SK-N-SH (cell line): ENCODE measurements around the gene BBS2. TPM values are rescaled to one million over a fixed set of nuclear protein-coding genes. Genes with fewer than 3 reads are reported as not detected.

Source experiments
- CTCF ChIA-PET: fragments of 300-600, 350-600 bp; formaldehyde crosslinking; extraction: SDS; loops from one replicate; lab custom pipeline; 2021; lab: Yijun Ruan, JAX
- POLR2A ChIA-PET: fragments of 350-600 bp; sonication (Branson Sonifier 250); formaldehyde crosslinking; extraction: SDS; loops from one replicate; lab custom pipeline; 2020; ENCODE audit warnings: antibody characterized with exemption, inconsistent platforms; lab: Yijun Ruan, JAX
- DNase-seq: peaks from one replicate; pipeline ENCODE4 v3.0.0; 2012
- H2AFZ ChIP-seq: fragments of 200-600 bp; sonication (generic); 2 replicates; pipeline ENCODE4 v1.8.1; 2016; ENCODE audit warnings: antibody characterized with exemption, mild to moderate bottlenecking, low read depth
- H3F3A ChIP-seq: fragments of 200-600 bp; sonication (generic); replicated peaks from 2 replicates; pipeline ENCODE3; 2016; ENCODE audit warnings: antibody characterized with exemption, mild to moderate bottlenecking; ENCODE audit not compliant: insufficient read depth
- H3K27ac ChIP-seq, 2 experiments: fragments of 200-500 bp in 1 of 2; fragments of 200-600 bp in 1 of 2; sonication (Bioruptor generic) in 1 of 2; sonication (generic), shearing (Covaris generic) in 1 of 2; 2 replicates each; pipeline versions ENCODE4 v1.5.1 to v1.6.1; 2014 to 2016; ENCODE audit warnings: low read depth in 2 of 2, inconsistent platforms in 1 of 2, low read length in 1 of 2, mild to moderate bottlenecking in 1 of 2, mixed read lengths in 1 of 2
- H3K27me3 ChIP-seq: fragments of 200-600 bp; sonication (generic), shearing (Covaris generic); 2 replicates; pipeline ENCODE4 v1.6.1; 2016; ENCODE audit warnings: mixed run types; ENCODE audit not compliant: insufficient read depth
- H3K36me3 ChIP-seq, 2 experiments: fragments of 200-500 bp in 1 of 2; fragments of 200-600 bp in 1 of 2; sonication (Bioruptor generic) in 1 of 2; sonication (generic) in 1 of 2; replicated peaks in 1 of 2; 2 replicates each; pipeline versions ENCODE3 to v1.5.1; 2014 to 2016; ENCODE audit warnings: low read length in 1 of 2, mild to moderate bottlenecking in 1 of 2; ENCODE audit not compliant: insufficient read depth in 2 of 2, control insufficient read depth in 1 of 2
- H3K4me1 ChIP-seq, 2 experiments: fragments of 200-500 bp in 1 of 2; fragments of 200-600 bp in 1 of 2; sonication (Bioruptor generic) in 1 of 2; sonication (generic), shearing (Covaris generic) in 1 of 2; 2 replicates each; pipeline versions ENCODE4 v1.5.1 to v1.6.1; 2014 to 2016; ENCODE audit warnings: low read depth in 1 of 2, low read length in 1 of 2, mixed run types in 1 of 2; ENCODE audit not compliant: insufficient read depth in 2 of 2, control insufficient read depth in 1 of 2
- H3K4me2 ChIP-seq: fragments of 200-600 bp; sonication (generic), shearing (Covaris generic); 2 replicates; pipeline ENCODE4 v1.6.1; 2017; ENCODE audit warnings: mixed run types
- H3K4me3 ChIP-seq, 2 experiments: fragments of 200-500 bp in 1 of 2; fragments of 200-600 bp in 1 of 2; sonication (Bioruptor generic) in 1 of 2; sonication (generic), shearing (Covaris generic) in 1 of 2; 2 replicates each; pipeline versions ENCODE4 v1.5.1 to v1.8.1; 2014 to 2016; ENCODE audit warnings: low read depth in 2 of 2, inconsistent platforms in 1 of 2, low read length in 1 of 2, mild to moderate bottlenecking in 1 of 2, mixed read lengths in 1 of 2, moderate library complexity in 1 of 2
- H3K79me2 ChIP-seq: fragments of 200-600 bp; sonication (generic); 2 replicates; pipeline ENCODE4 v1.8.1; 2017; ENCODE audit warnings: mild to moderate bottlenecking; ENCODE audit not compliant: insufficient read depth
- H3K9ac ChIP-seq: fragments of 200-600 bp; sonication (generic); 2 replicates; pipeline ENCODE4 v1.6.1; 2017; ENCODE audit warnings: mixed run types
- H3K9me2 ChIP-seq: fragments of 200-600 bp; sonication (generic); 2 replicates; pipeline ENCODE4 v1.6.1; 2017; ENCODE audit warnings: mixed run types
- H3K9me3 ChIP-seq: fragments of 200-600 bp; sonication (generic); 2 replicates; pipeline ENCODE4 v1.6.1; 2017; ENCODE audit warnings: mixed run types, mild to moderate bottlenecking, moderate library complexity
- H4K20me1 ChIP-seq: fragments of 200-600 bp; sonication (generic); 2 replicates; pipeline ENCODE4 v1.6.1; 2017; ENCODE audit warnings: mild to moderate bottlenecking, mixed run types; ENCODE audit not compliant: insufficient read depth
- EZH2phosphoT487 ChIP-seq: fragments of 200-600 bp; sonication (generic); IDR thresholded peaks from 2 replicates; pipeline ENCODE4 v1.6.1; 2017; ENCODE audit warnings: low read depth, mixed run types, mild to moderate bottlenecking, antibody characterized with exemption, moderate library complexity, borderline replicate concordance
- FOXM1 ChIP-seq: IDR thresholded peaks from 2 replicates; pipeline ENCODE4 v1.4.0; 2012; ENCODE audit warnings: low read depth, mild to moderate bottlenecking
- MEF2A ChIP-seq: IDR thresholded peaks from 2 replicates; pipeline ENCODE4 v1.4.0; 2012; ENCODE audit warnings: low read depth, borderline replicate concordance
- MXI1 ChIP-seq: IDR thresholded peaks from 2 replicates; pipeline ENCODE4 v1.6.1; 2012; ENCODE audit warnings: mild to moderate bottlenecking, low read depth, low read length, improper control_type of control experiment
- NFIC ChIP-seq: IDR thresholded peaks from 2 replicates; pipeline ENCODE4 v1.4.0; 2012; ENCODE audit warnings: borderline replicate concordance
- RXRA ChIP-seq: IDR thresholded peaks from 2 replicates; pipeline ENCODE4 v1.4.0; 2012; ENCODE audit warnings: low read depth, mild to moderate bottlenecking, borderline replicate concordance
- SIN3A ChIP-seq: IDR thresholded peaks from 2 replicates; pipeline ENCODE4 v1.6.1; 2012; ENCODE audit warnings: low read depth, mild to moderate bottlenecking, low read length, moderate library complexity, borderline replicate concordance
- TAF1 ChIP-seq: IDR thresholded peaks from 2 replicates; pipeline ENCODE4 v1.6.1; 2012; ENCODE audit warnings: low read depth, mild to moderate bottlenecking, low read length, moderate library complexity, borderline replicate concordance
- TEAD4 ChIP-seq: IDR thresholded peaks from 2 replicates; pipeline ENCODE4 v1.4.0; 2012; ENCODE audit warnings: mild to moderate bottlenecking, borderline replicate concordance; ENCODE audit not compliant: insufficient read depth
- WGBS: methylation state at CpG from one replicate; pipeline ENCODE4 v1.1.6; 2017; ENCODE audit warnings: low lambda C conversion rate; 5-methylcytosine and 5-hydroxymethylcytosine counted together
- polyA plus RNA-seq, 3 experiments: library from polyadenylated mRNA; depleted of rRNA; stranded (reverse); fragments of >200 nt; gene quantifications; 2 replicates each; pipeline ENCODE4 v1.2.3, GENCODE V29; 2012
- TF ChIP-seq, protein P1 (sequence below): IDR thresholded peaks from 2 replicates; pipeline ENCODE4 v1.4.0; 2012; ENCODE audit warnings: low read depth, borderline replicate concordance

The BBS2 gene
- polyA plus RNA-seq, 1 of the 3 experiments (the other 2 are of a cell fraction): 74.3 TPM

GRCh38 chr16:56551796-56552738 is 32.2 kb upstream of the BBS2 start:
- Histone ChIP-seq H3K9ac (no peak overlapping the region), H3K36me3 (no peaks in the 10 kb centered on the region), H3F3A (peaks cover 7% of the 10 kb centered on the region), H3K4me1 (peaks cover 0 to 12% of the 10 kb centered on the region in 2 experiments; a peak in 2 of 4 replicates), H4K20me1 (no peaks in the 10 kb centered on the region), H3K4me2 (no peak overlapping the region), H3K27ac (no peak overlapping the region), H3K79me2 (no peaks in the 10 kb centered on the region), H3K9me2 (no peaks in the 10 kb centered on the region), H3K9me3 (no peaks in the 10 kb centered on the region), H2AFZ (0 out of 2 replicates have a peak overlapping the region, but pooled peaks have one; percentile 63), H3K27me3 (no peaks in the 10 kb centered on the region), H3K4me3 (no peak overlapping the region)
- CTCF ChIA-PET: interaction anchor here (1.2 kb wide), 1 partner anchor 10 kb away, joined by 3 read pairs; no protein-coding TSS in a partner anchor
- TF ChIP-seq MEF2A (no peak), MXI1 (no peak)
- DNase-seq: no peak
- whole genome bisulfite sequencing: 69% methylated on average over 11 of the region's 11 CpGs
- POLR2A ChIA-PET: no interaction called here

GRCh38 chr16:56549744-56550385 is 30.0 kb upstream of the BBS2 start:
- CTCF ChIA-PET: interaction anchor here (1.9 kb wide), 1 partner anchor 152 kb away, joined by 4 read pairs; no protein-coding TSS in a partner anchor
- no peaks in the 10 kb centered on the region for H3K9me3 ChIP-seq
- 81% methylated on average over 5 of the region's 5 CpGs for WGBS
- TF ChIP-seq RXRA: no peak
- TF ChIP-seq, protein P1, sequence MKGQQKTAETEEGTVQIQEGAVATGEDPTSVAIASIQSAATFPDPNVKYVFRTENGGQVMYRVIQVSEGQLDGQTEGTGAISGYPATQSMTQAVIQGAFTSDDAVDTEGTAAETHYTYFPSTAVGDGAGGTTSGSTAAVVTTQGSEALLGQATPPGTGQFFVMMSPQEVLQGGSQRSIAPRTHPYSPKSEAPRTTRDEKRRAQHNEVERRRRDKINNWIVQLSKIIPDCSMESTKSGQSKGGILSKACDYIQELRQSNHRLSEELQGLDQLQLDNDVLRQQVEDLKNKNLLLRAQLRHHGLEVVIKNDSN: no peak
- no peak for TF ChIP-seq NFIC
- TF ChIP-seq TAF1: no peak
- TF ChIP-seq TEAD4: no peak
- no peak for TF ChIP-seq SIN3A
- TF ChIP-seq EZH2phosphoT487: no peak
- TF ChIP-seq FOXM1: no peak
- TF ChIP-seq, all 33 proteins: peak for 0
- no peaks in the 10 kb centered on the region for H3K9me2 ChIP-seq
- H2AFZ ChIP-seq: no peak overlapping the region
- H3K27me3 ChIP-seq: no peaks in the 10 kb centered on the region
- H3K27ac ChIP-seq: no peak overlapping the region
- peaks cover 9% of the 10 kb centered on the region for H3F3A ChIP-seq
- H4K20me1 ChIP-seq: no peaks in the 10 kb centered on the region
- no peaks in the 10 kb centered on the region for H3K36me3 ChIP-seq
- no peak overlapping the region for H3K9ac ChIP-seq
- H3K79me2 ChIP-seq: no peaks in the 10 kb centered on the region
- H3K4me3 ChIP-seq: no peak overlapping the region
- no peak overlapping the region for H3K4me2 ChIP-seq
- DNase-seq: no peak
- H3K4me1 ChIP-seq: peaks cover 0 to 12% of the 10 kb centered on the region in 2 experiments; a peak in 2 of 4 replicates
- POLR2A ChIA-PET: no interaction called here
